ENCODE results near the gene ARFGEF3. TPM values are rescaled to one million over a fixed set of nuclear protein-coding genes. Genes with fewer than 3 reads are reported as not detected.

ARFGEF3 gene
- total RNA-seq, 3 donors from 2014 or later = 1.9 to 28.1 (median 22.0) TPM

DNA sequence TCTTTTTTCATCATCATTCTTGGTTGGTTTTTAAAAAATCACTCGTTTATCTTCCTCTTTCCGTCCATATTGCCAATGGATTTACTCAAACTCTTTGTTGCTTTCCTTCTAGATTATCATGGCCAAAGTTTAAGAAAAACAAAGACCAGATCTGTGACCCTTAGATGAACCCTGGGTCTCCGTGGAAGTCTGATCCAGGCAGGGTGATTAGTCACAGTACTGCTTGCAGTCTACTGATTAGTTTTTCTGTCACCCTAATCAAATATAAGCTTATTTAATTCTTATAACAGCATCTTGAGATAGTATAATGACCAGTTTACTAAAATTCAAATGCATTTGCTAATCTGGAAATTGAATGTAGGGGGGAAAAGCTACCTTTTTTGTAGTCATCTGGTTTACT is 210.0 kb downstream of the ARFGEF3 start:
- no peak for DNase-seq (ENCODE audit: low spot score in 2 of 2)
- H3K4me1 ChIP-seq = no peaks in the 10 kb centered on the region
- intact Hi-C loops (cut with DNase I; ENCODE audit: low total_unique reads) = no loop called here
- H3K27ac ChIP-seq = no peak overlapping the region
- TF ChIP-seq, protein P1, sequence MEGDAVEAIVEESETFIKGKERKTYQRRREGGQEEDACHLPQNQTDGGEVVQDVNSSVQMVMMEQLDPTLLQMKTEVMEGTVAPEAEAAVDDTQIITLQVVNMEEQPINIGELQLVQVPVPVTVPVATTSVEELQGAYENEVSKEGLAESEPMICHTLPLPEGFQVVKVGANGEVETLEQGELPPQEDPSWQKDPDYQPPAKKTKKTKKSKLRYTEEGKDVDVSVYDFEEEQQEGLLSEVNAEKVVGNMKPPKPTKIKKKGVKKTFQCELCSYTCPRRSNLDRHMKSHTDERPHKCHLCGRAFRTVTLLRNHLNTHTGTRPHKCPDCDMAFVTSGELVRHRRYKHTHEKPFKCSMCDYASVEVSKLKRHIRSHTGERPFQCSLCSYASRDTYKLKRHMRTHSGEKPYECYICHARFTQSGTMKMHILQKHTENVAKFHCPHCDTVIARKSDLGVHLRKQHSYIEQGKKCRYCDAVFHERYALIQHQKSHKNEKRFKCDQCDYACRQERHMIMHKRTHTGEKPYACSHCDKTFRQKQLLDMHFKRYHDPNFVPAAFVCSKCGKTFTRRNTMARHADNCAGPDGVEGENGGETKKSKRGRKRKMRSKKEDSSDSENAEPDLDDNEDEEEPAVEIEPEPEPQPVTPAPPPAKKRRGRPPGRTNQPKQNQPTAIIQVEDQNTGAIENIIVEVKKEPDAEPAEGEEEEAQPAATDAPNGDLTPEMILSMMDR (IDR thresholded peaks at IDR 0.05) = no peak
- no peak for TF ChIP-seq POLR2AphosphoS5 (IDR thresholded peaks at IDR 0.05)
- no peak for TF ChIP-seq POLR2A (IDR thresholded peaks at IDR 0.05)
- H3K9me3 ChIP-seq = no peaks in the 10 kb centered on the region
- no peak overlapping the region for H3K4me3 ChIP-seq
- H3K36me3 ChIP-seq = no peaks in the 10 kb centered on the region
- no peaks in the 10 kb centered on the region for H3K27me3 ChIP-seq

DNA sequence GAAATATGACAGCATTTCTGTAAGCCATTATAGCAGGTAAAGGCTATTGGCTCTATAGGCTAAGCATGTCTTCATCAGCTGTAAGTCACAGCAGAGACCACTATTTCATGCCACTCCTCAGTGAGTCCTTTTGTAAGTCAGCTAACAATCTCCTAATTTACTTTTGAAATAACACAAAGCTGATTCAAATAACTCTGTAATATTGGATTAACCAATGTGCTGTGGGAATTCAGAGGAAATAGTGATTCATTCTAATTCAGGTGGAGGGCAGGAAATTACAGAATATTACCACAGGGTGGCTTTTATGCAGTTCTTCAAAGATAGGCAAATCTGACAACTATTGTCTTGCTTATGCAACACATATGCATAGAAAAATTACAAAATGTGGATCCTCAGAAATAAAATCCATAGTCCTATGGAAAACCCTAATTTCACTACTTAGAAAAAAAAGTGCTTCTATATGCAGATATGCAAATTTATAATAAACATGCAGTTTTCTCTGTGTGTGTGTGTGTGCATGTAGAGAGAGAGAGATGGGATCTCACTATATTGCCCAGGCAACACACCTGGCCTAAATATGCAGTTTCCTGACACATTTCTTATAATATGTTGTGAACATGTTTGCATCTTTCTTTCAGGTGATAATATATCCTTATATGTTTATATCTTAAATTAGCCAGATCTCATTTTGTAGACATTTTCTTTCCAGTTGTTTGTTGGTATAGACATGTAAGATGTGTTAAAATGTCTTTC is 211.1 kb downstream of the ARFGEF3 start:
- no peaks in the 10 kb centered on the region for H3K27me3 ChIP-seq
- no peak overlapping the region for H3K4me3 ChIP-seq
- intact Hi-C loops (cut with DNase I; ENCODE audit: low total_unique reads) = no loop called here
- no peak for TF ChIP-seq POLR2A (IDR thresholded peaks at IDR 0.05)
- TF ChIP-seq POLR2AphosphoS5 (IDR thresholded peaks at IDR 0.05) = no peak
- TF ChIP-seq, protein P1 (IDR thresholded peaks at IDR 0.05) = no peak
- DNase-seq (ENCODE audit: low spot score in 2 of 2) = no peak
- H3K36me3 ChIP-seq = no peaks in the 10 kb centered on the region
- H3K27ac ChIP-seq = no peak overlapping the region
- H3K4me1 ChIP-seq = no peaks in the 10 kb centered on the region
- no peaks in the 10 kb centered on the region for H3K9me3 ChIP-seq

DNA sequence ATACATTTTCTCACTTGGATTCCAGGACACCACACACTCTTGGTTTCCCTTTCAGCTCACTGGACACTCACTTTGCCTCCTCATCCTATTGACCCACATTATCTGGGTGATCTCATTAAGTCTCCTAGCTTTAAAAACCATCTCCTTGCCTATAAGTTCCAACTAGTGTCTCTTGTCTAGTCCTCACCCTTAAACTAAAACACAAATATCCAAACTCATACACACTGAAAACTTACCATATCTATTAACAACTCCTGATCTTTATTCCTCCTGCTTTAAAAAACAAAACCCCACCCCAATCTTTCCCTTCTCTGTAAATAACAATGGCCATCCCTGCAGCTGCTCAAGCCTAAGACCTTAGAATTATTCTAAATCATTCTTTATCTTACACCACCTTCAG is 212.5 kb downstream of the ARFGEF3 start:
- TF ChIP-seq POLR2AphosphoS5 (IDR thresholded peaks at IDR 0.05) = no peak
- H3K4me3 ChIP-seq = no peak overlapping the region
- H3K27ac ChIP-seq = no peak overlapping the region
- DNase-seq (ENCODE audit: low spot score in 2 of 2) = no peak
- no peaks in the 10 kb centered on the region for H3K27me3 ChIP-seq
- no peaks in the 10 kb centered on the region for H3K9me3 ChIP-seq
- intact Hi-C loops (cut with DNase I; ENCODE audit: low total_unique reads) = no loop called here
- H3K4me1 ChIP-seq = no peaks in the 10 kb centered on the region
- H3K36me3 ChIP-seq = no peaks in the 10 kb centered on the region

DNA sequence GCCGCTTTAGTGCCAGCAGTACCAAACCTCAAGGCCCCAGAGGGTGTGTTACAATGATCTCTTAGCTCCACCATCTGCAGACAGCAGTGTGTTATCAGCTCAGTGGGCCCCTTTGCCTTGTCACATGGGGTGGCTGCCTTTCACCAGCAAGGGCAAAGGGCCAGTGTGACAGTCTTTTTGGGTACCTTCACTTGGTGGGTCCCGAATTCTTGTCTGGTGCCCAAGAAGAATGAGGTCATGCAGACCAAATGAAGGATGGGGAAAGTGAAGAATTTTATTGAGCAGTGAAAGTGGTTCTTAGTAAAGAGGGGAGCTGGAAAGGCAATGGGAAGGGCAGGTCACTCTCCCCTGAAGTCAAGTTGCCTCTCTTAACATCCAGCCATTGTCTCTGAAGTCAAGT is 213.1 kb downstream of the ARFGEF3 start:
- Histone ChIP-seq H3K27ac (no peak overlapping the region), H3K27me3 (no peaks in the 10 kb centered on the region), H3K4me1 (no peaks in the 10 kb centered on the region), H3K36me3 (no peaks in the 10 kb centered on the region), H3K9me3 (no peaks in the 10 kb centered on the region), H3K4me3 (no peak overlapping the region)
- intact Hi-C loops (cut with DNase I; ENCODE audit: low total_unique reads) = no loop called here
- DNase-seq (ENCODE audit: low spot score in 2 of 2) = no peak
- TF ChIP-seq, protein P1 (IDR thresholded peaks at IDR 0.05) = no peak
- no peak for TF ChIP-seq POLR2A (IDR thresholded peaks at IDR 0.05)
- no peak for TF ChIP-seq POLR2AphosphoS5 (IDR thresholded peaks at IDR 0.05)

DNA sequence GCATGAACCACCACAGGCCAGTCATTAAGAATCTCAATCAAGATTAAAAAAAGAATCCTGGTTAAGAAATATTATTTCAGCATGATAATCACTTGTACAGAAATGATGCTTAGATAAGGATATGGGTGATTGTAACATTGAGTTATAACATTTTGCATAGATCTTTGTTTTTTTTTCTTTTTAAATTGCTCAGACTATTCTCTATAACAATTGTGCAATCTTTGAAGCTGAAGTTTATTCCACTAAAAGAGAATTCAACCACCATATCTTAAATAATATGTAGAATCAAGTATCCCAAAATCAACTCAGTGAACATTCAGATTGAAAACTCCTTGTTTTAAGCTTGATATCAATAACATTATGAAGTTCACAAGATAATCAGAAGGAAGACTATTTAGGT is 215.3 kb downstream of the ARFGEF3 start:
- Histone ChIP-seq H3K27ac (no peak overlapping the region), H3K4me3 (no peak overlapping the region), H3K36me3 (no peaks in the 10 kb centered on the region), H3K27me3 (no peaks in the 10 kb centered on the region), H3K9me3 (no peaks in the 10 kb centered on the region), H3K4me1 (no peaks in the 10 kb centered on the region)
- TF ChIP-seq POLR2AphosphoS5 (IDR thresholded peaks at IDR 0.05) (no peak), POLR2A (IDR thresholded peaks at IDR 0.05) (no peak)
- TF ChIP-seq, protein P1 (IDR thresholded peaks at IDR 0.05) = no peak
- no peak for DNase-seq (ENCODE audit: low spot score in 2 of 2)
- intact Hi-C loops (cut with DNase I; ENCODE audit: low total_unique reads) = no loop called here

Data from breast epithelium (tissue), 4 donors.